ENCODE data around the gene ARPC2.

DNA sequence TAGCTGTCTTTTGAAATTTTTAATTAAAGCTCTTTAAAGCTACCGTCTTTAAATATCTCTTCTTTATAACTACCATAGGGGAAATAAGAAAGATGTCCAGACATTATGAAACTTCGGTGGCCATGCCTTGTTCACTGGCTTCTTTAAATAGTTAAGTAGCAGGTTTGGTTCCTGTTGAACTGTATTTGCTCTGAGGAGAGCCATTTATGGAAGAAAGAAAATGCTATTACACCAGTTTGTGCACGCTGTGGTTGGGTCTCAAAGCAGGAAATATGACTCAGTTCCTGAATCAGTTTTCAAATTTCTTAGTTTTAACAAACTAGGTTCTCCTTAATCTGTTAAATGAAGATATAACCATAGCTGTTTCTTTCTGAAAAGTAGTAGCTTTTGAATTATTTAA, 12.2 kb downstream of the ARPC2 start:
- TF ChIP-seq, protein P1, sequence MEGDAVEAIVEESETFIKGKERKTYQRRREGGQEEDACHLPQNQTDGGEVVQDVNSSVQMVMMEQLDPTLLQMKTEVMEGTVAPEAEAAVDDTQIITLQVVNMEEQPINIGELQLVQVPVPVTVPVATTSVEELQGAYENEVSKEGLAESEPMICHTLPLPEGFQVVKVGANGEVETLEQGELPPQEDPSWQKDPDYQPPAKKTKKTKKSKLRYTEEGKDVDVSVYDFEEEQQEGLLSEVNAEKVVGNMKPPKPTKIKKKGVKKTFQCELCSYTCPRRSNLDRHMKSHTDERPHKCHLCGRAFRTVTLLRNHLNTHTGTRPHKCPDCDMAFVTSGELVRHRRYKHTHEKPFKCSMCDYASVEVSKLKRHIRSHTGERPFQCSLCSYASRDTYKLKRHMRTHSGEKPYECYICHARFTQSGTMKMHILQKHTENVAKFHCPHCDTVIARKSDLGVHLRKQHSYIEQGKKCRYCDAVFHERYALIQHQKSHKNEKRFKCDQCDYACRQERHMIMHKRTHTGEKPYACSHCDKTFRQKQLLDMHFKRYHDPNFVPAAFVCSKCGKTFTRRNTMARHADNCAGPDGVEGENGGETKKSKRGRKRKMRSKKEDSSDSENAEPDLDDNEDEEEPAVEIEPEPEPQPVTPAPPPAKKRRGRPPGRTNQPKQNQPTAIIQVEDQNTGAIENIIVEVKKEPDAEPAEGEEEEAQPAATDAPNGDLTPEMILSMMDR (IDR thresholded peaks at IDR 0.05 in 4 of 5, conservative IDR thresholded peaks at IDR 0.05 in 1 of 5), result no peak
- TF ChIP-seq POLR2A (IDR thresholded peaks at IDR 0.05), result no peak

Data from gastrocnemius medialis (tissue), 4 donors.